ENCODE results near the gene FERMT3. TPM values are rescaled to one million over a fixed set of nuclear protein-coding genes. Genes with fewer than 3 reads are reported as not detected.

The FERMT3 gene
- total RNA-seq, 1 donor from 2014 or later = 58.9 TPM

- no peak for DNase-seq (ENCODE audit: low spot score)
Observed at GRCh38 chr11:64219354-64219684, 12.8 kb downstream of the FERMT3 start.

GRCh38 chr11:64219755-64220154, 13.2 kb downstream of the FERMT3 start:
- DNase-seq (ENCODE audit: low spot score) = no peak

GRCh38 chr11:64220271-64220670, 13.8 kb downstream of the FERMT3 start:
- no peak for DNase-seq (ENCODE audit: low spot score)

- no peak for DNase-seq (ENCODE audit: low spot score)
Observed at GRCh38 chr11:64220798-64221197, 14.3 kb downstream of the FERMT3 start.

GRCh38 chr11:64222651-64223000, 16.1 kb downstream of the FERMT3 start:
- no peak for DNase-seq (ENCODE audit: low spot score)

GRCh38 chr11:64223001-64223651, 16.6 kb downstream of the FERMT3 start:
- DNase-seq (ENCODE audit: low spot score) = no peak

GRCh38 chr11:64224151-64224890, 17.8 kb downstream of the FERMT3 start:
- DNase-seq (ENCODE audit: low spot score) = no peak

GRCh38 chr11:64224891-64225607, 18.5 kb downstream of the FERMT3 start:
- DNase-seq (ENCODE audit: low spot score) = no peak

- peak; percentile 98 for DNase-seq (ENCODE audit: low spot score)
Observed at GRCh38 chr11:64225608-64226506, 19.3 kb downstream of the FERMT3 start, which contains the start of the genes NUDT22 and TRPT1. NUDT22 (plus strand) TSS chr11:64226274; CDS start chr11:64226653, 379 bp downstream. TRPT1 (minus strand) TSS chr11:64226186; CDS start chr11:64225860, 326 bp downstream.

- DNase-seq (ENCODE audit: low spot score) = no peak
Observed at GRCh38 chr11:64226507-64227051, 20.1 kb downstream of the FERMT3 start.

- no peak for DNase-seq (ENCODE audit: low spot score)
Observed at GRCh38 chr11:64227405-64227956, 21.0 kb downstream of the FERMT3 start.

- no peak for DNase-seq (ENCODE audit: low spot score)
Observed at GRCh38 chr11:64229090-64229743, 22.7 kb downstream of the FERMT3 start.

- no peak for DNase-seq (ENCODE audit: low spot score)
Observed at GRCh38 chr11:64229744-64230170, 23.2 kb downstream of the FERMT3 start.

GRCh38 chr11:64230171-64230984, 23.9 kb downstream of the FERMT3 start, which contains the start of gene DNAJC4:
DNAJC4 (plus strand) TSS chr11:64230548; CDS start chr11:64230855, 307 bp downstream.
- DNase-seq (ENCODE audit: low spot score) = no peak

- DNase-seq (ENCODE audit: low spot score) = no peak
Observed at GRCh38 chr11:64230985-64231365, 24.5 kb downstream of the FERMT3 start.

- no peak for DNase-seq (ENCODE audit: low spot score)
Observed at GRCh38 chr11:64231546-64231945, 25.0 kb downstream of the FERMT3 start.

GRCh38 chr11:64232182-64232966, 25.9 kb downstream of the FERMT3 start:
- no peak for DNase-seq (ENCODE audit: low spot score)

GRCh38 chr11:64232967-64233315, 26.4 kb downstream of the FERMT3 start:
- DNase-seq (ENCODE audit: low spot score) = no peak
